ENCODE measurements around the gene TUBB3. TPM values are rescaled to one million over a fixed set of nuclear protein-coding genes. Genes with fewer than 3 reads are reported as not detected.
A peak's percentile ranks its signal among the peaks of the same experiment; 100 is the strongest.
"Not testable (repeated sequence)": the region's sequence is repeated elsewhere in the genome, so short reads cannot be mapped to it uniquely, and the experiment has no call there.

The TUBB3 gene
- total RNA-seq, 1 experiment from 2014 or later, result 607 TPM

- DNase-seq, result no peak
- Histone ChIP-seq H3K27me3 (ENCODE audit: control insufficient read depth, insufficient read depth, low read length) (no peaks in the 10 kb centered on the region; the same call in 1 of the 2 replicates), H3K4me3 (ENCODE audit: insufficient read depth, low read depth, low read length) (no peak overlapping the region), H3K36me3 (replicated peaks; ENCODE audit: control insufficient read depth, insufficient read depth, low read length) (no peaks in the 10 kb centered on the region; the same call in 1 of the 2 replicates)
These were observed 43.6 kb downstream of the TUBB3 start for GRCh38 chr16:89966756-89967155.

GRCh38 chr16:89967436-89967835 lies 44.3 kb downstream of the TUBB3 start:
- not testable (repeated sequence) for DNase-seq; H3K4me3 ChIP-seq (ENCODE audit: insufficient read depth, low read depth, low read length); H3K36me3 ChIP-seq (replicated peaks; ENCODE audit: control insufficient read depth, insufficient read depth, low read length); H3K27me3 ChIP-seq (ENCODE audit: control insufficient read depth, insufficient read depth, low read length)

GRCh38 chr16:89968074-89968473 lies 44.9 kb downstream of the TUBB3 start:
- peak; percentile 50 for DNase-seq
- H3K36me3 ChIP-seq (replicated peaks; ENCODE audit: control insufficient read depth, insufficient read depth, low read length); H3K27me3 ChIP-seq (ENCODE audit: control insufficient read depth, insufficient read depth, low read length); H3K4me3 ChIP-seq (ENCODE audit: insufficient read depth, low read depth, low read length): not testable (repeated sequence)

- H3K36me3 ChIP-seq (replicated peaks; ENCODE audit: control insufficient read depth, insufficient read depth, low read length), result peaks cover under 1% of the 10 kb centered on the region; the same call in 1 of the 2 replicates
- H3K4me3 ChIP-seq (ENCODE audit: insufficient read depth, low read depth, low read length), result no peak overlapping the region
- no peaks in the 10 kb centered on the region; the same call in 1 of the 2 replicates for H3K27me3 ChIP-seq (ENCODE audit: control insufficient read depth, insufficient read depth, low read length)
- DNase-seq, result no peak
These were observed 46.7 kb downstream of the TUBB3 start for GRCh38 chr16:89969741-89970410.

DNA sequence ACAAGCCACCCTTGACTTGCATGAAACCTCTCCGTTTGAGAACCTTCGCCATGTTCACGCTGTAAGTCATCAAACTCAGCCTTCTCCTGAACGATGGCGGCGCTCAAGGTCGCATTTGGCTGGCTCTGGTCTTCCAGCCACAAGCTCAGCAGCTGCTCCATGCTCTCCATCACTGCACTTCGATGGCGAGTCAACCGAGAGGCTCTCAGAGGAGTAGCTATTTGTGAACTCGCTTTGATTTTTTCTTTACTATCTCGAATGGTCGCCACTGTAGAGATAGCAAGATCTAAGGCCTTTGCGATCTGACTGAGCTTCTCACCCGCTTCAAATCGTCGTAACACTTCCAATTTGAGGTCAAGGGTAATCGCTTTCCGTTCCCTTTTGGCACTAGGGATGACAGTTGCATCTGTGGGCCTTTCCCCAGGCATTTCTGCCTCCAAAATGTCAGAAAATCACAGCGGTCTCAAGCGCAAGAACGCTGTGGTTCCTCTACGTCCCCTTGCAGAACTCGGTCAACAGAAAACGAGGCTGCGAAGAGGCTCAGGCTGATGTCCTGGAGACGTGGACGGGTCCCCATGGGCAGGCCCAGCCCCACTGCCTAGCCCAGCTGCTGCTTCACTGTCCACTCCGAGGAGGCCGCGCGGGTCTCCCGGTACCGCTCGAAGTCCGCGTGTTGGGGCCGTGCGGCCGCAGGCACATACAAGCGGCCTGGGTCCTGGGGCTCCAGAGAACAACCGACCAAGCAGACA lies 48.5 kb downstream of the TUBB3 start:
- Histone ChIP-seq H3K4me3 (ENCODE audit: insufficient read depth, low read depth, low read length) (peak overlapping the region; percentile 90), H3K36me3 (replicated peaks; ENCODE audit: control insufficient read depth, insufficient read depth, low read length) (peaks cover 2% of the 10 kb centered on the region; the same call in 1 of the 2 replicates), H3K27me3 (ENCODE audit: control insufficient read depth, insufficient read depth, low read length) (no peaks in the 10 kb centered on the region; the same call in 1 of the 2 replicates)
- DNase-seq, result no peak

- DNase-seq, result peak; percentile 100
- Histone ChIP-seq H3K36me3 (replicated peaks; ENCODE audit: control insufficient read depth, insufficient read depth, low read length) (peaks cover 4% of the 10 kb centered on the region; the same call in 1 of the 2 replicates), H3K4me3 (ENCODE audit: insufficient read depth, low read depth, low read length) (peak overlapping the region; percentile 90), H3K27me3 (ENCODE audit: control insufficient read depth, insufficient read depth, low read length) (no peaks in the 10 kb centered on the region; the same call in 1 of the 2 replicates)
These were observed 49.4 kb downstream of the TUBB3 start for GRCh38 chr16:89972244-89973234.

GRCh38 chr16:89973235-89973634 lies 50.1 kb downstream of the TUBB3 start:
- Histone ChIP-seq H3K36me3 (replicated peaks; ENCODE audit: control insufficient read depth, insufficient read depth, low read length) (peaks cover 8% of the 10 kb centered on the region), H3K27me3 (ENCODE audit: control insufficient read depth, insufficient read depth, low read length) (no peaks in the 10 kb centered on the region; the same call in 1 of the 2 replicates), H3K4me3 (ENCODE audit: insufficient read depth, low read depth, low read length) (peak overlapping the region; percentile 90)
- DNase-seq, result no peak

DNA sequence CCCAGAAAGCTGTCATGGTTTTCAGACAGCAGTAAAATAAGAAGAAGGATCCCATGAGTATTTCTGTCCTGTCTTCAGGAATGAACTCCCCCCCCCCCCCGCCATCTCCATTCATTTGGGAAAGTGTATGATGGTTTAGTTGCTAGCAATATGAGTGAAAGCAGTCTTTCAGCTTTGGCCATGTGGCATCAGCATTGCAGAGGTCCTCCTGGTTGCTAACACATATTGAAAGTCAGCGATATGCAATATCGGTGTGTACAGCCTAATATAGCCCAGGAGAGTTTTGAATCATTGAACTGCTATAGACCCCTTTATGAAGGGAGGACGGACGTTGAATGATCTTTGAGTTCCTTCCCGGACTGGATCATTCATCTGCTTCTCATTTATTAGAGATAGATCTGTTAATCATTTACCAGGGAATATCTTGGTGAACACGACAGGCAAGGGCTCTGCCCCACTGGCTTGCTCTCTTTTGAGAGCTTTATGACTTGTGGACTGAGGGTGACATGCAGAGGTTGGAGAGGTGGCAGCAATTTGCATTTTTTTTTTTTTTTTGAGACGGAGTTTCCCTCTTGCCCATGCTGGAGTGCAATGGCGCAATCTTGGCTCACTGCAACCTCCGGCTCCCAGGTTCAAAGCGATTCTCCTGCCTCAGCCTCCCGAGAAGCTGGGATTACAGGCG lies 50.7 kb downstream of the TUBB3 start:
- H3K4me3 ChIP-seq (ENCODE audit: insufficient read depth, low read depth, low read length), result no peak overlapping the region; the same call in 1 of the 2 replicates
- DNase-seq, result no peak
- no peaks in the 10 kb centered on the region; the same call in 1 of the 2 replicates for H3K27me3 ChIP-seq (ENCODE audit: control insufficient read depth, insufficient read depth, low read length)
- H3K36me3 ChIP-seq (replicated peaks; ENCODE audit: control insufficient read depth, insufficient read depth, low read length), result peaks cover 8% of the 10 kb centered on the region

DNA sequence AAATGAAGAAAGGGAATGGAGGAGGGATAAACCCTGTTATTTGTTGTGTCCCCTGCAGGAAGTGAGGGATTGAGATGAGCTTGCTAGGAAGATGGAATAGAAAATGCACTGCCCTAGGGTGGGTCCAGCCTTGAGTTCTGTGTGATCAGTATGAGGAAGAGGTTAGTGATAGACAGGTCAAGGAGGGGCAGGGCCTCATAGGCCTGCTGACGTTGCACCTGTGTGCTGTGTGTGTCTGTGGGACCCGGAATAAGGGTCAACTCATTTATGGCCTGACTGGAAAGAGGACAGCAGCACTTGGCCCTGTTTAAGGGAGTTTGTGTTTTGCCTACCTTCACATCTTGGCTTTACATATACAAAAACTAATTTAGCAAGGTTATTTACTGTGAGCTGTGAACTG lies 51.7 kb downstream of the TUBB3 start:
- no peak for DNase-seq
- Histone ChIP-seq H3K36me3 (replicated peaks; ENCODE audit: control insufficient read depth, insufficient read depth, low read length) (peaks cover 8% of the 10 kb centered on the region), H3K4me3 (ENCODE audit: insufficient read depth, low read depth, low read length) (no peak overlapping the region), H3K27me3 (ENCODE audit: control insufficient read depth, insufficient read depth, low read length) (no peaks in the 10 kb centered on the region; the same call in 1 of the 2 replicates)

- DNase-seq, result no peak
- Histone ChIP-seq H3K4me3 (ENCODE audit: insufficient read depth, low read depth, low read length) (no peak overlapping the region), H3K36me3 (replicated peaks; ENCODE audit: control insufficient read depth, insufficient read depth, low read length) (peaks cover 25% of the 10 kb centered on the region), H3K27me3 (ENCODE audit: control insufficient read depth, insufficient read depth, low read length) (no peaks in the 10 kb centered on the region)
These were observed 58.3 kb downstream of the TUBB3 start for GRCh38 chr16:89981414-89981813.

DNA sequence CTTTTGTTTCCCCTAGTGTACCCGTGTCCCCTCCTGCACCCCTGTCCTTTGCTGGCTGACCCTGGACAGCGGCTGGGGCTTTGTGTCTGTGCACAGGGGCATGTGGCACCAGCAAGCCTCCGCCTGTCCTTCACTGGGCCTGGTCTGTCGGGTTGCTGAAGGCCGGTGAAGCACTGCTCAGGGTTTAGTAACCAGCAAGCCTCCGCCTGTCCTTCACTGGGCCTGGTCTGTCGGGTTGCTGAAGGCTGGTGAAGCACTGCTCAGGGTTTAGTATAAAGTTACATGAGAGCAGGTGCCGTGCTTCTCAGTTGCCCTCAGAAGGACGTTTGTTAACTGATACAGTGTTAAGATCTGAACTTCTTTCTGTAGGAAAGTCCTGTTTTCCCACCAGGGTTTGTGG lies 59.2 kb downstream of the TUBB3 start:
- DNase-seq, result no peak
- Histone ChIP-seq H3K4me3 (ENCODE audit: insufficient read depth, low read depth, low read length) (no peak overlapping the region), H3K27me3 (ENCODE audit: control insufficient read depth, insufficient read depth, low read length) (no peaks in the 10 kb centered on the region), H3K36me3 (replicated peaks; ENCODE audit: control insufficient read depth, insufficient read depth, low read length) (peaks cover 27% of the 10 kb centered on the region)

DNA sequence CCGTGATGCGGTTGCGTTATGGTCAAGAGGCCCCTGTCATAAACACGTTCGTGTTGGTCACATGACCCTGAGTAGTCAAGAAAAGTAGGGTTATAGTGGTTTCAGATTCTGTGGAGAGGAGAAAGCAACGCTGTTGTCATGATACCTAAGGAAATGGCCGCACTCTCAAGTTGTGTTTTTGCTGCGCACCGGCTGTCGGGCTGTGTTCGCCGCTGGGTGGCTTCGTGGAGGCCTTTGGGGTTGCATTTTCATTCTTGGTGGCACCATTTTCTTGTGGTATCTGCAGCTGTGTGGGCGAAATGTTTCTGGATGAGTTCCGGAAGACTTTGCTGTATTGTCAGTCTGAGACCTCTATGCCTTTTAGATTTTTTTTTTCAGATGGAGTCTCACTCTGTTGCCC lies 60.4 kb downstream of the TUBB3 start:
- Histone ChIP-seq H3K27me3 (ENCODE audit: control insufficient read depth, insufficient read depth, low read length) (no peaks in the 10 kb centered on the region), H3K4me3 (ENCODE audit: insufficient read depth, low read depth, low read length) (no peak overlapping the region), H3K36me3 (replicated peaks; ENCODE audit: control insufficient read depth, insufficient read depth, low read length) (peaks cover 21% of the 10 kb centered on the region)
- no peak for DNase-seq

- DNase-seq, result no peak
- Histone ChIP-seq H3K27me3 (ENCODE audit: control insufficient read depth, insufficient read depth, low read length) (no peaks in the 10 kb centered on the region), H3K4me3 (ENCODE audit: insufficient read depth, low read depth, low read length) (no peak overlapping the region), H3K36me3 (replicated peaks; ENCODE audit: control insufficient read depth, insufficient read depth, low read length) (peaks cover 21% of the 10 kb centered on the region)
These were observed 61.1 kb downstream of the TUBB3 start for GRCh38 chr16:89984216-89984615.

GRCh38 chr16:89985219-89985618 lies 62.1 kb downstream of the TUBB3 start:
- no peaks in the 10 kb centered on the region for H3K27me3 ChIP-seq (ENCODE audit: control insufficient read depth, insufficient read depth, low read length)
- no peak for DNase-seq
- no peak overlapping the region for H3K4me3 ChIP-seq (ENCODE audit: insufficient read depth, low read depth, low read length)
- H3K36me3 ChIP-seq (replicated peaks; ENCODE audit: control insufficient read depth, insufficient read depth, low read length), result peaks cover 21% of the 10 kb centered on the region
